HG03342 (cell line): ENCODE results near the gene LPAR2.

ENCODE experiments used
- ATAC-seq: cut with Tn5 transposase; IDR thresholded peaks from one replicate; pipeline ENCODE4 v1.9.1; 2021; ENCODE audit warnings: mild to moderate bottlenecking, moderate library complexity; ENCODE audit not compliant: unreplicated experiment

The LPAR2 gene

DNA sequence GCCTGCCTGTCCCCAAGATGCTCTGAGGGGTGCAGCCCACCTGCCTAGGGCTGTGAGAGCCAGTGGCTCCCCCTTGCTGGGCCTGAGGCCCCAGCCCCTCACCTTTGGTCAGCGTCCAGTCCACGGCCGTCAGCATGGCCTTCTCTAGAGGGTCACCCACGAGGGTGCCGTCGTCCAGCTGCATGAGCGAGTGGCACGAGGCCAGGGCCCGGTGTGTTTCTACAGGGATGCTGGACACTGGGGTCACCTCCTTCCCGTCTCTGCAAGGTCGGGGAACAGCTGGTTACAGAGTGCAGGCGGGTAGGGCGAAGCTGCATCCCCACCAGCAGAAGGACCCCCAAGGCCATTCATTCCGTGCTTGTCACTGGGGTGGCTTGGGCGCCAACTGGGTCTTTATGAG, 26.4 kb upstream of the LPAR2 start:
- no peak for ATAC-seq

DNA sequence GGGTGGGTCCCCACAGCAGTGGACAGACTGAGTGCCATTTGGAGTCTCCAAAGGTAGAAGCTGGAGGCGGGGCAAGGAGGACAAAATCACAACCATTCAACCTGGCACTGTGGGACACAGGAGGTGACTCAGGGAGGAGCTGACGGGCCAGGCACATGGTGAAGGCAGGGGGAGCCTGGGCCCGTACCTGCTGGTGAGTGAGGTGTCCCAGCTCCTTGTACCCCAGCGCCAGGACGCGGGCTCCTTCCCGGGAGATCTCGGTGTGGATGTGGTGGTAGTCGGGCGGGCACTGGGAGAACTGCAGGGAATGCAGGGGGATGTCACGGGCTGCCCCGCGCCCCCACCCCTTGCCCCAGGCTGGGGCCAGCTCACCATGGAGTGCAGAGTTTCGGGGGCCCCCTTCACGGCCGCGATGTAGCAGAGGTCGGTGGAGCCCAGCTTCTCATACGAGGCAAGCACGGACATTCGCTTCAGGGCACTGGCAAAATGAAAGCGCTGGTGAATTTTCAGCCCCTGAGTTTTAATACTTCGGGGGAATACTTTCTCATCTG, 25.7 kb upstream of the LPAR2 start:
- ATAC-seq = no peak

DNA sequence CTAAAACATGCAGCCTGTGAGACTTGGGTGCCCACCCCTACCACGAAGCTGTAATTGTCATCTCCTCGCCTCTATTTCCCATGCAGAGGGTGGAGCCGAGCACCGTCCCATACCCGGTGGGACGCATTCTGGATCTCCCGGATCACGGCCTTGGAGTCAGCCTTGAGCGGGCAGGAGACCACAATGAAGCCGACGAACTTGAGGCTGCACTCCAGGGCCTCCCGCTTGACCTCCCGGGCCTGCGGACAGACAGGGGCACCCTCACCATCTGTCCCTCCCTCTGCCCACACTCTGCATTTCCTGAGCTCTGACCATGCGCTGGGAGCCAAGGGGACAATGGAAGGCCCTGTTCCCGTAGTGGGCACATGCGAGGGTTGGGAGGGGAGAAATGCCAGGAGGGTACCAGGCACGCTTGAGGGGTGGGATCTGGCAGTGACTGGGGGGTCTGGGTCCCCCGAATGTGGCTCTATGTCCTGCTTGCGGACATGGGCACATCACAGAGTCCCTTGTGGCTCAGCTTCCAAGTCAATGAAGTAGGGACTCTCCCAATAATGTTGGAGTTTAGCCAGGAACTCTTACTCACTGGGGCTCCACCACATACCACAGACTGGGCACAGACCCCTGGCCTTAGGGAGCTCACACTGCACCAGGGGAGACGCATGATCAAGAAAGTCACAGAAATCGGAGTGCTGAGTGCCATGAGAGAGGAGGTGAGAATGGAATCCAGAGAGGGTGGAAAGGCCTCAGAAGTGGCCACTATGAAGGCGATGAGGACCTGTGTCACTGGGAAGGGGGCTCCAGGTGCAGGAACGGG, 24.7 kb upstream of the LPAR2 start:
- no peak for ATAC-seq

DNA sequence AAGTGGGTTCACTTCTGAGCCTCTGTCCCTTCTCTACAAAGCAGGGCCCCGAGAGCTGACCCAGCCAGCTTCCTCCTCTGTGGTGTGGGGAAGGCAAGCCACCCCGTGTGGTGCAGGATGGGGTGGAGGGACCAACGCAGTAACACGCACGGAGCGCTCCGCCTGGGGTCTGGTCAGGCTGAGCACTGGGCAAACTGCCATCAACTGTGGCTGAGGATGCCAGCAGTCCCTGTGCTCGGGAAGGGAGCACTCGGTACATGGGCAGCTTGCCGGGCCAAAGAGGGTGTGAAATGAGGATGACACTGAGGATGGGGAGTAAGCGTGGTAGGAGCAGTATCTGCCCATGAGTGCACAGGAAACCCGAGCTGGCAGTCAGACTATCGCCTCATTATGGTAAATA, 23.1 kb upstream of the LPAR2 start:
- no peak for ATAC-seq

DNA sequence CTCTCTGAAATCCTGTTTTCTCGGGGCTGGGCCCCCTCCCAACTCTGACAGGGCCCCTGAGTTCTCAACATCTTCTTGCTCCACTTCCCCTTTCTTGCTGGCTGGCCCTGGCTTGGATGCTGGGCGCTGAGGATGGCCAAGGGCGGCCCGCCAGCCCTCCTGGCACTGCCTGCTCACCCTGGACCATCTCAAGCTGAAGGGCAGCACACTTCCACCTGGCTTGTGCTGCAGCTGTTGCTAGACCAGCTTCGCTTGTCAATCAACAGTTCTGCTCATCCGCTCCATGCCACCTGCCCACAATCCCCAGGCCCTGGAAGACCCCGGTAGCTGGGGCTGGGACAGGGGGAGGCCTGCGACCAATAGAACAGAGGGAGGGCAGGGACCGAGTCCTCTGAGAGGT, 22.3 kb upstream of the LPAR2 start:
- ATAC-seq = no peak

DNA sequence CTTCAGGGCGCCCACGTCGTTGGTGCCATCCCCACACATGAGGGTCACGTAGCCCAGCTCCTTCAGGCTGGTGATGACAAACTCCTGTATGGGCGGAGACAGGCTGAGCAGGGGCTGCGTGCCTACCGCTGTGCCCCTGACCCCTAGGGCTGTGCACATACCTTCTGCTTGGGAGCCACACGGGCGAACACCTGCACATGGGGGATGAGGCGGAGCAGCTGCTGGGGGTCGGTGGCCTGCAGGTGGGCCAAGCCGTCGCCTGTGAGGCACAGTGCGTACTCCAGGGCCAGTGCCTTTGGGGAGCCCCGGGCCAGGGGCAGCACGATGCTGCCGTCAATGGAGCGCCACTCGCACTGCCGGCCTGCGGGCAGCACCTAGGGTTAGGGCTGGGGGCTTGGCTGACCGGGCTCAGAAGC, 21.6 kb upstream of the LPAR2 start:
- no peak for ATAC-seq

DNA sequence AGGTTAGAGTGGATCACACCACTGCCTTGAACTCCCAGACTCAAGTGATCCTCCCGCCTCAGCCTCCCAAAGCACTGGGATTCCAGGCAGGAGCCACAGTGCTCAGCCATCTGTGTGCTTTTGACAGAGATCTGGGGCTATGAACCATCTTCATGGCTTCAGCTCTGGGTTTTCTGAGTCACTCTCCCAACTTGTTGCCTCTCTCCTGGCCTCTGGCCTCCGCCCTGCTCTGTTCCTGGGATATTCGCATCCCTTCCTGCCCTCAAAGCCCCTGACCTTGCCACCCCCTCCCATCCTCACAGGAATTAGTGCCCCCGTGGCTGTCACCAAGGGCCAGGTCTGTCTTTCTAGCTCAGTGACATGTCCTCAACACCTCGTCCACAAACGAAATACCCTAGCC, 21.1 kb upstream of the LPAR2 start:
- no peak for ATAC-seq

DNA sequence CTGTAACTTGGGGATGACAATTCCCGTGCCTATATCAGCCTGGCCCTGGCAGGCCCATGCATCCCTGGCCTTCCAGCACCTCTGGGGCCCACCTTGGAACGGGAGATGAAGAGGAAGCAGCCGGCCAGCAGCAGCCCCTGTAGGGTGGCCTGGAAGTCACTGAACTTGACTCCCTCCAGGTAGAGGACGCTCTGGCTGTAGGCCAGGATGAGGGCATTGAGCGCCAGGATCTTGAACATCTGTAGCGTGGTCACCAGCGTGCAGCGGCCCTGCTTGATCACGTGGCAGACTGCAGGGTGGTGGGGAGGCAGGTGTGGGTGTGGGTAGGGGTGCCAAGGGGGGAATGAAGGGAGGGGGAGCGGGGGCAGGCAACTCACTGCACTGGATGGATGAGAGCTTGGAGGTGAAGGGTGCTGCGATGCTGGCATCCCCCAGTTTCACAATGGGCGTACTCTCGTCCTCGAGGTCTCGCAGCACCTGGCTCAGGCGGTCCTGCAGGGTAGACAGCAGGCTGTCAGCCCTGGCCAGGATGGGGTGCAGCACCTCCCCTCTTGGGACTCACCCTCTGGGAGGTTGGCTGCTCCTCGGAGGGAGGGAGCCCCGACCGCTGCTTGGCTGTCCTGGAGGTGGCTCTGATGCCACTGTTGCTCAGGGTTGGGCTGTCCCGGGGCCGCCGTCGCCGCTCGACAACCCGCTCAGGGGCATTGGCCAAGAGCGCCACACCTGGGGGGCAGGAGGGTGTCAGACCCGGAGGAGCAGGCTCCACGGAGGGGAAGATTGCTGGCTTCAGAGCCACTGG, 19.2 kb upstream of the LPAR2 start:
- ATAC-seq = no peak

DNA sequence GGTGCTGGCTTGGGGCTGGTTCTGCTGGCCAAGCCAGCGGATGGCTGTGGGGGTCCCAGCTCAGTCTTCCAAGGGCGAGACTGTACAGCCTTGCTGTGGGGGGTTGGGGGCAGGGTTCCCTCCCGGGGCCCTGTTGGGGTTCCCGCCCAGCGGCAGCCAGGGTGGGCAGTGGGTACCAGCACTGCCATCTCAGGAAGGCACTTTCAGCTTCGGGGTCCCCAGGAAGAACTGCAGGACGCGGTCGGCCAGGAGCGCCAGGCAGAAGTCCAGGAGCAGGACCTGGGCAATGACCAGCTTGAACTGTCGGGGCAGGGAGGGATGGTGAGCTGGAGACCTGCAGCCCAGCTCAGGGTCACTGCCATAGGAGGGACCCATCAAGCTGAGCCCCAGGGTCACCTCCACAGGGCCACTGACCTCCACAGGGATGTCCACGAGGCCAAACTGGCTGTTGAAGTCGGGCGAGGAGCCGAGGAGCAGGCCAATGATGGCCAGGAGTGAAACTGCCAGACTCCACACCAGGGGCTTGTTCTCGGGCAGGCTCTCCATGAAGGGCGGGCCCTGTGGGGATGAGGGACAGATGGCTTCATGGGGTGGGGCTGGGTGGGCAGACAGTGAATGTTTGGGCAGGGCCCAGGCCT, 17.3 kb upstream of the LPAR2 start:
- no peak for ATAC-seq

DNA sequence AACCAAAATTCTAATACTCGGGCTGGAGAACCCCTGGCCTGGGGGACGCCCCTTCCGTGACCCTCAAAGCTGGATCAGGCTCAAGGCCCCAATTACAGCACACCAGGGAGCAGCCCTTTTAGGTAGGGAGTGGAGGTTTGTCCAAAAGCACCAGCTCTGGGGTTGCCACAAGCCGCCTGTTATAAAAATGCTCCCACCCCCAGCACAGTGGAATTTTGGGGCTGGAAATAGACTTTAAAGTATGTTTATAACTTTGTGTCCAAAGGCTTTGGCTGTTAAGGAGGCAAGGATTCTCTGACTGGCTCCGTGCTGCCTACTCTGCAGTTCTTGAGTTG, 16.0 kb upstream of the LPAR2 start:
- ATAC-seq = no peak

DNA sequence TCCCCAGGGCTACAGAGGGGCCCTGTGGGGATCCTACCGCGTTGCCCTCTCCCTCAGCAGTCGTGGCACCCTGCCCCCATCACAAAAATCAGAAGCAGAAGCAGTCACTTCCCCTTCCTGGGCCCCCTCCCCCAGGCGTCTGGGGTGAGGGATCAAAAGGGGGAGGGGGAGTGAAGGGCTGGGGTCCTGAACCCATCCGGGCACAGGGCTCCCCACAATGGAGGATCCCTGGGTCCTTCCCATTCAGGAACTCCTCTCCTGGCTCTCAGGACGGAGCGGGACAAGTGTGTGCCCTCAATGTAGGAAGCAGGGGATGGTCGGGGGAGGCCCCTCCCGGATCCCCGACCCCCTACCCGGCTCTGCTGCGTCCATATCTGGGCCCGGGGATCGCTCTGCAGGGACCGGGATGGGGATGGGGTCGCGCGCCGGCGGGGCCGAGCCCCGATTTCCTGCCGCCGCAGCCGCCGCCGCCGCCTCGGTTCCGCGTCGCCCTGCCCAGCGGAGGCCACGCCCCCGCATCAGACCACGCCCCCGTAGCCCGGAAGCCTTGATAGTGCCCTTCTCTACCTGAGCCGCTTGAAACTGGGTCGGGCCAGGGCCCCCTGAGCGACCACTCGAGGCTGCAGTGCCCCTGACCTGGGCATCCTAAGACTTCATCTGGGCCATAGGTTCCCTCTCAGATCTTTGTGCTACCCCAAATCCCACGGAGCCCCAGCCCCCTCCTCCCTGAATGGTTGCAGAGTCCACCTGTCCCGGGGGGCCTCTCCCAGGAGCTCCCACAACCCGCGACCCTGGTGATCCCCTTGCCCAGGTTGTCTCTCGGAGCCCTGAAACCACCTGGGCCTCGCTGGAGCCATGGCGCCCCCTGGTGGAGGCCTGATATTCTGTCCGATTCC, 15.4 kb upstream of the LPAR2 start, which contains the start of gene GMIP:
Gene GMIP (minus strand): TSS at position 500 of the 896 bp plus-strand sequence. CDS start 128 bp downstream, at position 372.
- ATAC-seq = peak; percentile 60

DNA sequence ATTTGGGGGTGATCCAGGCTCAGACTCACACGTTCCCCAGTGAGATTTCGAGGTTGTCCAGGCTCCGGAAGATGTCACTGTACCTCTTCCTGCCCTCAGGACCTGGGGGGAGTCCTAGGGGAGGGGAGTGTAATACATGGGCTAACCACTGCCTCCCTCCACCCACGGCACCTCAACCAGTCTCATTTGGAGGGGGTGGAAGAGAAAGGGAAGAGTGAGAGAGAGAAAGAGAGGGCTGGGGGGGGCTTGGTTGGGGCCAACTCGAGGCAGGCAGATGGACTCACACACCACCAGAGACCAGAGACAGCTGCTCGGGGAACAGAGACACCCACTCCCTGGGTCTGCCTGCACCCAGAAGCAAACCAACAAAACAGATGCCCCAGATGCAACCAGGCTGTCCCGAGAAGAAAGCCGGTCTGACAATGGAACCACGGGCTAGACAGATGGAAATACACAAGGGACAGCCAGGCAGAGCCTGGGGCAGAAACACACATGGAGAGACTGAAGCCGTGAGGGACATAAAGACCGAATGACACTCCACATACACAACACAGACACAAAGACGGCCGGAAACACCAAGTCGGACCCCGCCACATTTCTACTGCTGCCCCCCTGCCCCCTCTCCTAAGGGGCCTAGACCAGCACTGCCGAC, 14.6 kb upstream of the LPAR2 start:
- ATAC-seq = no peak

DNA sequence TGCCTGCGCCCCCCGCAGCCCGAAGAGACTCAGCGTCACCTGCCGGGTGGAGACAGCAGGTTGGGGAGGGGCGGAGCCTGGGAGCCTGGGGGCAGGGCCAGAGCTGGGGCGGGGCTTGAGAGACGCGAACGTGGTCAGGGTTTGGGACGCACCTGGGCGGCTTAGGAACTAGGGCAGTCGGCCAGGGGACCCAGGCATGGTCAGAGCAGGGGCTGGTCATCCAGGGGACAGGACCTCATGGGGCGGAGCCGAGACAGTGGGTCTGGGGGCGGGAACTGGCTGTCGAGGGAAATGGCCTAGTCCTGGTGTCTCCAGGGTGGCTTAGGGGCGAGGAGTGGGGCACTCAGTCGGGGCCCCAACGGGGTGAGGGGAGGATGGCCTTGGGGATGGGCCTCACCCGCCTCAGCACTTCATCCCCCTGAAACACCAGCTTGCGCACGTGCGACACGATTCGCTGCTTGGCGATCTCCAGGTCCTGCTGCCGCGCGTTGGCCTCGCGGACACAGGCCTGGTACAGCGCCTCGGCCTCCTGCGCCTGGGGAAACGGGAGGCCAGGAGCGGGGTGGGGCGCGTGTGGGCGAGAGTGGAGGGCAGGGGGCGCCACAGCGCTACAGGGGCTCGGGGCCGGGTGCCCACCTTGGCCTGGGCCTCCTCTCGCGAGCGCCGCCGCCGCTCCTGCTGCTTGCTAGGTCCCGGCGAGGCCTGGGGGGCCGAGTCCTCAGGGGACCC, 9.7 kb upstream of the LPAR2 start:
- no peak for ATAC-seq

DNA sequence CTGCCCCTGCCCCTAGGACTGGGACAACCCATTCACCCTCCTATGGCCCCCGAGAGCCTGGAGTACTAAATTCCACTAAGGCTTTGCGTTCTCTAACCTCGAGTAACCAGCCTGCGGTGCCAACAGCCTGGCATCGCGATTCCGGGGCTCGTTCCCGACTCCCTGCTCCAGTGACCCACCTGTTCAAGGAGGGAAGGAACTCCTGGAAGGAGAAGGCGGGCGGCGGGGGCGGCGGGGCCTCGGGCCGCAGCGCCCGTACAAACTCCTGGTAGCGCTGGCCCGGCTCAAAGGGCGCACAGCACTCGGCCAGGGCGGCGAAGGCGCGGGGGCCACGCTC, 9.1 kb upstream of the LPAR2 start:
- no peak for ATAC-seq

DNA sequence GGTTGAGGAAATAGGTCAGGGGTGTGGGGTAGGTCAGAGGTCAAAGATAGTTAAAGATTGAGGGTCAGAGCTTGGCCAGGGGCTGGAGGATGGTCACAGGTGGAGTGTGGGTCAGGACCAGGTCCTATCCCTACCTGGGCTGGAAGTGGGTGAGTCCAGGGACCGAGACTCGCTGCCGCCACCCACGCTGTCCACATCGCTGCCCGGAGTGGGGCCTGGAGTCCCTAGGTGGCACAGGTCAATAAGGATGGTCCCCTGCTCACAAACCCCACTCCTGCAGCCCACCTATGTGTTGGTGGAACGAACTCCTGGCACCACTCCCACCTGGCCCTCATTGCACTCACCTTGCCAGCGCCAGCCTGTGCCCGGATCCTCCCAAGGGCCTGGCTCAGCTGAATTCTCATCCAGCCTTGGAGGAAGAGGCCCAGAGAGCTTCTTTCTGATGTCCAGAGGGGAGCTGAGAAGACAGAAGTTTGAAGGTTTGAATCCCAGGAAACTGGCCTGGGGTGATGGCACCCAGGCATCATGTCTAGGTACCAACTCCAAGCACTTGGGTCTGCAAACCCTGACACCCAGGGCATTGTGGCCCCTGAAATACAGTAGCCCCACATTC, 8.7 kb upstream of the LPAR2 start:
- ATAC-seq = no peak

DNA sequence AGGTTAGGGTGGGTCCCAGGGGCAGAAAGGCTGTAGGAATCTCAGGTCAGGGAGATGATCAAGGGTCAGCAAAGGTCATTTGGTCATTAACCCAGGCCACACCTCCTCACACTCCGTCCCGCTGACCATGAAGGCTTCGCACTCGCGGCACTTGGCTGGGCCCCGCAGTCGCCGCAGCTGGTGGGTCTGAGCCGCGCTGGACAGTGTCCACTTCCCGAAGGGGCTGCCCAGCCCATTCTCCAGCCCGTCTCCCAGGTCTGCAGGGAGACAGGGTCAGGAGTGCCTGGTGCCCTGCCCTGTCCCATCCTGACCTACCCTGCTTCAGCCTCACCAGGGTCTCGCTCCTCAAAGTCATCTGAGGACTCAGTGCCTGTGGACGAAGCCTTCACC, 7.3 kb upstream of the LPAR2 start:
- ATAC-seq = no peak

DNA sequence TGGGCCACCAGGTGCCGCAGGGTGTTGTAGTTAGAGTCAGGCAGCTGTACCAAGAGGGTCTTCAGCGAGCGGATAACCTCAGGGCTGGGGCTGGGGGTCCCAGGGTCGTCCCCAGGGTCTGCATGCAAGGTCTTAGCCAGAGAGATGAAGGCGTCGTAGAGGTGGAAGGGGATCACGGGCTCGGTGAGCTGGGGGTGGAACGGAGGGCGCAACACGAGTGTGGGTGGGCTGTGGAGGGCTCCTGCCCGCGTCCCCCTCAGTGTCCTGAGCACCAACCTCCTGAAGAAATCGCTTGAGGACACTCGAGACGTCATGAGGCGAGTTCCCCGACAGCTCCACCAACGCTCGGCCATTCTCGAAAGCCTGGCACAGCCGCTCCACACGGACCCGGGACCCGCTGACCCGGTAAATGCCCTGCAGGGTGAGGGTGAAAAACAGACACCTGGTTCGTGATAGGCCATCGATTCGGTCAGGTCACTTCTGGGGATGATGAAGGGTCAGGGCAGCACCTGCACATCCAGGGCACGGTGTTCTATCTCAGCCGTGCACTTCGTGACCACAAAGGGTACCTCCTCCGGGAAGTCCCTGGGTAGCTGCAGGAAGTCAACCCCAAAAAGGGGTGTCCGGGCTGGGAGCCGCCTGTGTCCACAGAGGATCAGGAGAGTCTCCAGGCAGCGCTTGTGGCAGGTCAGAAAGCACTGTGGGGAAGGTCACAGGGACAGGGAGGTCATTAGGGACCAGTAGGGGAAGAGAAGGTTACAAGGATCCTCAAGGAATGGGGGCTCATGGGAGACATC, 6.7 kb upstream of the LPAR2 start:
- ATAC-seq = no peak
